ENCODE measurements around the gene PCSK9. TPM values are rescaled to one million over a fixed set of nuclear protein-coding genes. Genes with fewer than 3 reads are reported as not detected.
A peak's percentile ranks its signal among the peaks of the same experiment; 100 is the strongest.
"Not testable (repeated sequence)": the region's sequence is repeated elsewhere in the genome, so short reads cannot be mapped to it uniquely, and the experiment has no call there.

PCSK9 gene
- total RNA-seq, 2 donors from 2014 or later = 0.21 to 0.27 TPM

GRCh38 chr1:55018395-55018794 lies 21.0 kb upstream of the PCSK9 start:
- no peaks in the 10 kb centered on the region for H3K36me3 ChIP-seq
- no peak for TF ChIP-seq CTCF (IDR thresholded peaks at IDR 0.05)
- H3K27me3 ChIP-seq (replicated peaks; ENCODE audit: insufficient read depth) = no peaks in the 10 kb centered on the region
- no peak for DNase-seq (ENCODE audit: low spot score)
- H3K4me3 ChIP-seq = no peak overlapping the region
- peaks cover 0 to 7% of the 10 kb centered on the region in 2 donors for H3K4me1 ChIP-seq (ENCODE audit: control insufficient read depth in 1 of 2, low read depth in 2 of 2)
- H3K27ac ChIP-seq = no peak overlapping the region
- ATAC-seq (ENCODE audit: insufficient number of reproducible peaks, low FRiP score, low read depth) = no peak
- no peaks in the 10 kb centered on the region for H3K9me3 ChIP-seq

- H3K4me3 ChIP-seq = no peak overlapping the region
- TF ChIP-seq CTCF (IDR thresholded peaks at IDR 0.05) = peak; percentile 77
- peak; percentile 28 for DNase-seq (ENCODE audit: low spot score)
- ATAC-seq (ENCODE audit: insufficient number of reproducible peaks, low FRiP score, low read depth) = peak; percentile 93
- H3K27me3 ChIP-seq (replicated peaks; ENCODE audit: insufficient read depth) = no peaks in the 10 kb centered on the region
- no peaks in the 10 kb centered on the region for H3K4me1 ChIP-seq (ENCODE audit: control insufficient read depth in 1 of 2, low read depth in 2 of 2)
- no peak overlapping the region for H3K27ac ChIP-seq
- no peaks in the 10 kb centered on the region for H3K9me3 ChIP-seq
- no peaks in the 10 kb centered on the region for H3K36me3 ChIP-seq
Measured at GRCh38 chr1:55021942-55022546, 17.3 kb upstream of the PCSK9 start.

GRCh38 chr1:55024163-55024562 lies 15.2 kb upstream of the PCSK9 start:
- not testable (repeated sequence) for H3K27ac ChIP-seq; H3K4me3 ChIP-seq; H3K4me1 ChIP-seq (ENCODE audit: control insufficient read depth in 1 of 2, low read depth in 2 of 2); DNase-seq (ENCODE audit: low spot score); H3K36me3 ChIP-seq; H3K9me3 ChIP-seq; H3K27me3 ChIP-seq (replicated peaks; ENCODE audit: insufficient read depth); ATAC-seq (ENCODE audit: insufficient number of reproducible peaks, low FRiP score, low read depth)

- H3K27me3 ChIP-seq (replicated peaks; ENCODE audit: insufficient read depth); H3K27ac ChIP-seq; ATAC-seq (ENCODE audit: insufficient number of reproducible peaks, low FRiP score, low read depth); H3K4me1 ChIP-seq (ENCODE audit: control insufficient read depth in 1 of 2, low read depth in 2 of 2); H3K9me3 ChIP-seq; H3K4me3 ChIP-seq; DNase-seq (ENCODE audit: low spot score); H3K36me3 ChIP-seq: not testable (repeated sequence)
Measured at GRCh38 chr1:55026682-55027081, 12.7 kb upstream of the PCSK9 start.

- H3K36me3 ChIP-seq = not testable (repeated sequence)
Measured at GRCh38 chr1:55031098-55031497, 8.2 kb upstream of the PCSK9 start.

DNA sequence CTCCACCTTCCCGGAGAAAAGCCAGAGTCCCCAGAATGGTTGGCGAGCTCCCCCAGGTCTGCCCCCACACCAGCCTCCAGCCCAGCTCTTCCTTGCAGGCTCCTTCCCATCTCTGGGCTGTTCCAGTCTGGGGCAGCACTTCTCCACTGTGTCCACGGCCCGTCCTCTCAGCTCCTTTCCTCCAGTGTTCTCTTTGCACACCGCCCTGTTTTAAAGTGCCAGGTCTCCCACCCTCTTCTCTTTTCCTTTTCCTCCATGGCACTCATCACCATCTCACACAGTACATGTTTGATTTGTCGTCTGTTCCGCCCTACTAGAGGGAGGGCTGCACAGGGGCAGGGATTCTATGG lies 6.1 kb upstream of the PCSK9 start:
- Histone ChIP-seq H3K27me3 (replicated peaks; ENCODE audit: insufficient read depth) (no peaks in the 10 kb centered on the region), H3K4me1 (ENCODE audit: control insufficient read depth in 1 of 2, low read depth in 2 of 2) (no peaks in the 10 kb centered on the region), H3K4me3 (no peak overlapping the region), H3K27ac (no peak overlapping the region), H3K9me3 (no peaks in the 10 kb centered on the region), H3K36me3 (no peaks in the 10 kb centered on the region)
- no peak for ATAC-seq (ENCODE audit: insufficient number of reproducible peaks, low FRiP score, low read depth)
- TF ChIP-seq CTCF (IDR thresholded peaks at IDR 0.05) = no peak
- no peak for DNase-seq (ENCODE audit: low spot score)

More at GRCh38 chr1:55031098-55031497, 8.2 kb upstream of the PCSK9 start:
- not testable (repeated sequence) for H3K27me3 ChIP-seq (replicated peaks; ENCODE audit: insufficient read depth); H3K4me1 ChIP-seq (ENCODE audit: control insufficient read depth in 1 of 2, low read depth in 2 of 2); DNase-seq (ENCODE audit: low spot score); H3K27ac ChIP-seq; ATAC-seq (ENCODE audit: insufficient number of reproducible peaks, low FRiP score, low read depth); H3K4me3 ChIP-seq; H3K9me3 ChIP-seq

Measured in thoracic aorta (tissue), 2 donors.